ENCODE measurements around the gene TYR.

DNA sequence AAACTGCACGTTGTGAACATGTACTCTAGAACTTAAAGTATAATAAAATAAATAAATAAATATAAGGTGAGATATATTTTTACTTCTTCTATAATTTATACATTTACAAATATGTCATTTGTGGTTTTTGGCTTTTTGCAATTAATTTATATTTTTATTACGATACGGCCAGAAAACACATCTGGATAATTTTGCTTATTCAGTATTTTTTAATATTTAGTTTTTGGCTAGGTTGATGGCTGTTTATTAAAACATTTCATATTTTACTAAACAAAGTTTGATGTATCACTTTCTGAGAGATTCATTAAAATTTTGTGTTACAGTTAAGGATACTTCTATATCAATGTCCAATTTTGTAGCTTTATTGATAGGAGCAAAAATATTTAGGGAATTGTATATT lies 15.7 kb upstream of the TYR start:
- TF ChIP-seq CTCF (IDR thresholded peaks at IDR 0.05): no peak
- TF ChIP-seq POLR2A (IDR thresholded peaks at IDR 0.05): no peak
